H1 (cell line): ENCODE measurements around the gene GALR2.

ENCODE experiments used
- CHD1 ChIP-seq: IDR thresholded peaks from 2 replicates; pipeline ENCODE4 v1.6.1; 2012; ENCODE audit warnings: low read depth, low read length, improper control_type of control experiment
- CTCF ChIP-seq, 3 experiments: IDR thresholded peaks; 1 replicate in 2 of 3; 2 replicates in 1 of 3; pipeline versions ENCODE4 v1.5.1 to v1.6.1; 2011; ENCODE audit warnings: low read length in 3 of 3, mild to moderate bottlenecking in 3 of 3, inconsistent platforms in 2 of 3, low read depth in 1 of 3, moderate library complexity in 1 of 3; ENCODE audit not compliant: insufficient read depth in 1 of 3; ENCODE audit errors: control extremely low read depth in 1 of 3
- HDAC6 ChIP-seq: IDR thresholded peaks from one replicate; pipeline ENCODE4 v1.7.1; 2012; ENCODE audit warnings: low read depth, mild to moderate bottlenecking, inconsistent platforms, low read length, moderate library complexity
- POLR2A ChIP-seq, 2 experiments: IDR thresholded peaks; 1 replicate in 1 of 2; 2 replicates in 1 of 2; pipeline ENCODE4 v1.6.1; 2011; ENCODE audit warnings: low read depth in 2 of 2, low read length in 2 of 2, mild to moderate bottlenecking in 2 of 2; ENCODE audit errors: control extremely low read depth in 1 of 2
- RAD21 ChIP-seq, 2 experiments: IDR thresholded peaks in 1 of 2; conservative IDR thresholded peaks in 1 of 2; 2 replicates each; pipeline ENCODE4 v1.6.1; 2011; ENCODE audit warnings: low read depth in 2 of 2, low read length in 2 of 2, improper control_type of control experiment in 1 of 2, inconsistent platforms in 1 of 2, mild to moderate bottlenecking in 1 of 2, moderate library complexity in 1 of 2
- RNF2 ChIP-seq: fragments of 200-900, 300-1000 bp; sonication (generic); IDR thresholded peaks from 2 replicates; pipeline ENCODE4 v1.7.1; 2016; ENCODE audit warnings: borderline replicate concordance, low read depth, mild to moderate bottlenecking, antibody characterized with exemption, low read length; ENCODE audit not compliant: poor library complexity, severe bottlenecking; ENCODE audit errors: missing control alignments
- SIN3A ChIP-seq, 2 experiments: IDR thresholded peaks in 1 of 2; conservative IDR thresholded peaks in 1 of 2; 2 replicates each; pipeline ENCODE4 v1.6.1; 2011 to 2012; ENCODE audit warnings: low read length in 2 of 2, improper control_type of control experiment in 1 of 2, low read depth in 1 of 2, mild to moderate bottlenecking in 1 of 2
- SP1 ChIP-seq: IDR thresholded peaks from 2 replicates; pipeline ENCODE4 v1.6.1; 2011; ENCODE audit warnings: low read depth, low read length

- TF ChIP-seq CHD1 (no peak), POLR2A (IDR thresholded peaks at IDR 0.05; ENCODE audit: control extremely low read depth in 1 of 2, low read depth in 2 of 2, low read length in 2 of 2) (no peak), RNF2 (no peak), RAD21 (IDR thresholded peaks at IDR 0.05 in 1 of 2, conservative IDR thresholded peaks at IDR 0.05 in 1 of 2; ENCODE audit: low read depth in 2 of 2, low read length in 2 of 2) (no peak), HDAC6 (no peak), SIN3A (conservative IDR thresholded peaks at IDR 0.05 in 1 of 2, IDR thresholded peaks at IDR 0.05 in 1 of 2; ENCODE audit: low read depth in 1 of 2, low read length in 2 of 2) (no peak), SP1 (no peak), CTCF (IDR thresholded peaks at IDR 0.05; ENCODE audit: control extremely low read depth in 1 of 3, insufficient read depth in 1 of 3, low read depth in 1 of 3, low read length in 3 of 3) (no peak)
Measured at GRCh38 chr17:76123191-76123499, 48.6 kb downstream of the GALR2 start.
